H1 (cell line): ENCODE data around the gene GEN1. TPM values are rescaled to one million over a fixed set of nuclear protein-coding genes. Genes with fewer than 3 reads are reported as not detected.

Source experiments
- CBX5 ChIP-seq: fragments of 300-800, 300-1000 bp; sonication (generic); IDR thresholded peaks from 2 replicates; pipeline ENCODE4 v1.7.1; 2016; ENCODE audit warnings: antibody characterized with exemption, low read length, low read depth
- CBX8 ChIP-seq: fragments of 300-800, 300-1000 bp; sonication (generic); IDR thresholded peaks from 2 replicates; pipeline ENCODE4 v1.7.1; 2016; ENCODE audit warnings: low read depth, low read length, borderline replicate concordance
- polyA plus RNA-seq, 7 experiments: library from polyadenylated mRNA; depleted of rRNA in 3 of 7; stranded (reverse) in 5 of 7; unstranded in 2 of 7; fragments of >200 nt in 5 of 7; fragments of 200-250 nt in 2 of 7; gene quantifications; 1 replicate in 5 of 7; 2 replicates in 1 of 7; 4 replicates in 1 of 7; pipeline versions ENCODE4 v1.2.1 to v1.2.3, GENCODE V29; 2011 to 2013; ENCODE audit warnings: missing spikeins in 2 of 7, mixed read lengths in 2 of 7
- total RNA-seq: library from RNA; stranded (reverse); fragmentation: NEBNext Ultra II Directional; extraction: Animal tissue kit (Norgen Biotek cat#: 25700); gene quantifications from 2 replicates; pipeline ENCODE4 v1.2.1, GENCODE V29; 2021
- TF ChIP-seq, protein P1 (sequence below): IDR thresholded peaks from 2 replicates; pipeline ENCODE4 v1.6.1; 2012; ENCODE audit warnings: low read length, inconsistent platforms

The GEN1 gene
- total and polyA plus RNA-seq, 2 of the 8 experiments (the other 6 are each of a cell fraction or from before 2014, with no cell fraction given): 6.9 to 19.2 TPM

DNA sequence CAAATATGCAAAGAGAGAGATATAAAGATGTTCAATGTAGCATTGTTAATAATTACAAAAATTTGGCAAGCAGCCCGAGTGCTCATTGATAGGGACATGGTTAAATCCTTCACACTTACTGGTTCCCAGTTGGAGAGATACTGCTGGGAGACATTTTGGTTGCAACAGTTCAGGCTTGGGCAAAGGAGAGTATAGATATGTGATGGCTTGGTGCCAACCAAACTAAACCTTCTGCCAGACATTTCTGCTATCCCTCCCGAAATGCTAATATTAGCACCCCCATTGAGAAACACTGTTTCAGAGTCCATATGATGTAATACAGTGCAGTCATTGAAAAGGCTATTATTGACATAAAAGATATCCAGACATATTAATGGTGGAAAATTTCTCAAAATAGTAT lies 11.5 kb downstream of the GEN1 start (continued):
- TF ChIP-seq, protein P1, sequence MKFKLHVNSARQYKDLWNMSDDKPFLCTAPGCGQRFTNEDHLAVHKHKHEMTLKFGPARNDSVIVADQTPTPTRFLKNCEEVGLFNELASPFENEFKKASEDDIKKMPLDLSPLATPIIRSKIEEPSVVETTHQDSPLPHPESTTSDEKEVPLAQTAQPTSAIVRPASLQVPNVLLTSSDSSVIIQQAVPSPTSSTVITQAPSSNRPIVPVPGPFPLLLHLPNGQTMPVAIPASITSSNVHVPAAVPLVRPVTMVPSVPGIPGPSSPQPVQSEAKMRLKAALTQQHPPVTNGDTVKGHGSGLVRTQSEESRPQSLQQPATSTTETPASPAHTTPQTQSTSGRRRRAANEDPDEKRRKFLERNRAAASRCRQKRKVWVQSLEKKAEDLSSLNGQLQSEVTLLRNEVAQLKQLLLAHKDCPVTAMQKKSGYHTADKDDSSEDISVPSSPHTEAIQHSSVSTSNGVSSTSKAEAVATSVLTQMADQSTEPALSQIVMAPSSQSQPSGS: no peak
- TF ChIP-seq CBX8: no peak
- TF ChIP-seq CBX5: no peak
